Erythroblast (primary cell): Measurements from ENCODE around the gene SHTN1.

Experiments used
- GATA1 ChIP-seq: IDR thresholded peaks from 2 replicates; pipeline ENCODE4 v1.6.1; 2011; ENCODE audit warnings: low read depth, mild to moderate bottlenecking, control low read depth, low read length, moderate library complexity
- POLR2A ChIP-seq: IDR thresholded peaks from 2 replicates; pipeline ENCODE4 v1.6.1; 2011; ENCODE audit warnings: mild to moderate bottlenecking, low read length

GRCh38 chr10:116868722-116869121 lies 136.3 kb downstream of the SHTN1 start:
- TF ChIP-seq POLR2A (no peak), GATA1 (no peak)
